Psoas muscle (tissue), 8 donors: ENCODE data around the gene ZNF398. TPM values are rescaled to one million over a fixed set of nuclear protein-coding genes. Genes with fewer than 3 reads are reported as not detected.
A peak's percentile ranks its signal among the peaks of the same experiment; 100 is the strongest.

ENCODE experiments used
- ATAC-seq, 4 donors: fragments of 200-7000 bp; cut with Tn5 transposase; one replicate each; pipeline ENCODE4 v1.9.1; 2020; ENCODE audit warnings: moderate library complexity in 3 of 4, mild to moderate bottlenecking in 2 of 4
- DNase-seq, 2 donors: peaks; one replicate each; pipeline ENCODE4 v3.0.0-alpha.2; 2020
- H3K27ac ChIP-seq: fragments of 200-600 bp; one replicate; pipeline ENCODE4 v1.8.0; 2022
- H3K27me3 ChIP-seq, 3 donors: fragments of 200-600 bp in 1 of 3; one replicate each; pipeline versions ENCODE4 v1.6.1 to v1.8.0; 2013 to 2022; ENCODE audit warnings: low read length in 2 of 3, mild to moderate bottlenecking in 2 of 3, moderate library complexity in 1 of 3; ENCODE audit not compliant: insufficient read depth in 3 of 3
- H3K36me3 ChIP-seq, 2 donors: fragments of 200-600 bp in 1 of 2; one replicate each; pipeline versions ENCODE4 v1.6.1 to v1.8.0; 2013 to 2022; ENCODE audit warnings: low read depth in 1 of 2, mild to moderate bottlenecking in 1 of 2, moderate library complexity in 1 of 2; ENCODE audit not compliant: insufficient read depth in 1 of 2
- H3K4me1 ChIP-seq: fragments of 200-600 bp; one replicate; pipeline ENCODE4 v1.8.0; 2022
- H3K4me3 ChIP-seq: fragments of 200-600 bp; one replicate; pipeline ENCODE4 v1.8.0; 2022; ENCODE audit warnings: mild to moderate bottlenecking
- H3K9me3 ChIP-seq: fragments of 200-600 bp; one replicate; pipeline ENCODE4 v1.8.0; 2022
- CTCF ChIP-seq: fragments of 200-600 bp; IDR thresholded peaks from one replicate; pipeline ENCODE4 v1.8.0; 2022; ENCODE audit warnings: antibody characterized with exemption
- WGBS, 3 donors: extraction: QIAGEN DNeasy Blood & Tissue Kit; methylation state at CpG; one replicate each; pipeline versions ENCODE4 v1.1.6 to v1.1.7; 2013; 5-methylcytosine and 5-hydroxymethylcytosine counted together
- intact Hi-C, 2 donors: fragments of 100-400 bp; cut with DNase I; formaldehyde crosslinking; loops; one replicate each; pipeline versions ENCODE4 v1.11.0 to v1.14.2; 2022
- polyA plus RNA-seq, 3 donors: library from polyadenylated mRNA; stranded (reverse); fragments of 200-250 nt; gene quantifications; one replicate each; pipeline ENCODE4 v1.2.3, GENCODE V29; 2013
- total RNA-seq, 4 donors: library from RNA; stranded (reverse); fragmentation: NEBNext Ultra II Directional in 2 of 4; extraction: Animal tissue kit (Norgen Biotek cat#: 25700) in 2 of 4; gene quantifications; one replicate each; pipeline versions ENCODE4 v1.2.1 to v1.2.4, GENCODE V29; 2021 to 2023
- donor health status: healthy with polysubstance abuse.
- donor health status: DM: no; HTN: no; CAD: no; lungs with moderate emphysema.
- donor health status: Bipolar disorder and iron deficiency.
- donor health status: healthy.
- donor health status: DM: yes; HTN: yes; CAD: no.
- donor health status: DM: no; HTN: no; CAD: no.
- donor health status: DM: no; HTN: no; CAD: no.
- donor health status: DM: yes; HTN: yes; CAD: no.

Gene ZNF398
- total and polyA plus RNA-seq, 7 donors: 2.8 to 12.4 (median 7.8) TPM

- 72 to 76% (median 76%) methylated on average over 6 of the region's 6 CpGs for WGBS, 3 donors
- TF ChIP-seq CTCF: no peak
- intact Hi-C loops: no loop called here
- Histone ChIP-seq H3K36me3 (peaks cover 9 to 97% of the 10 kb centered on the region in 2 donors), H3K9me3 (no peaks in the 10 kb centered on the region), H3K4me3 (no peak overlapping the region), H3K27me3 (no peaks in the 10 kb centered on the region), H3K4me1 (peaks cover 5% of the 10 kb centered on the region), H3K27ac (no peak overlapping the region)
- ATAC-seq (peak in 3 of 4 donors; percentile 47 to 82 (median 71)), DNase-seq (peak in 1 of 2 donors; percentile 10)
Observed at GRCh38 chr7:149202831-149203231, 55.6 kb downstream of the ZNF398 start.

- DNase-seq: peak in 1 of 2 donors; percentile 17
- intact Hi-C loops: no loop called here
- TF ChIP-seq CTCF: no peak
Observed at GRCh38 chr7:149205690-149206381, 58.6 kb downstream of the ZNF398 start.

GRCh38 chr7:149207324-149208035 lies 60.2 kb downstream of the ZNF398 start:
- ATAC-seq: no peak
- no peak overlapping the region for H3K4me3 ChIP-seq
- intact Hi-C loops: no loop called here

More at GRCh38 chr7:149205690-149206381, 58.6 kb downstream of the ZNF398 start:
- WGBS, 3 donors: 82 to 86% (median 84%) methylated on average over 18 of the region's 18 CpGs
- H3K4me3 ChIP-seq: no peak overlapping the region
- peaks cover 5% of the 10 kb centered on the region for H3K4me1 ChIP-seq
- peaks cover 5 to 98% of the 10 kb centered on the region in 2 donors for H3K36me3 ChIP-seq
- H3K27ac ChIP-seq: no peak overlapping the region
- ATAC-seq: no peak
- H3K27me3 ChIP-seq: no peaks in the 10 kb centered on the region
- no peaks in the 10 kb centered on the region for H3K9me3 ChIP-seq

DNA sequence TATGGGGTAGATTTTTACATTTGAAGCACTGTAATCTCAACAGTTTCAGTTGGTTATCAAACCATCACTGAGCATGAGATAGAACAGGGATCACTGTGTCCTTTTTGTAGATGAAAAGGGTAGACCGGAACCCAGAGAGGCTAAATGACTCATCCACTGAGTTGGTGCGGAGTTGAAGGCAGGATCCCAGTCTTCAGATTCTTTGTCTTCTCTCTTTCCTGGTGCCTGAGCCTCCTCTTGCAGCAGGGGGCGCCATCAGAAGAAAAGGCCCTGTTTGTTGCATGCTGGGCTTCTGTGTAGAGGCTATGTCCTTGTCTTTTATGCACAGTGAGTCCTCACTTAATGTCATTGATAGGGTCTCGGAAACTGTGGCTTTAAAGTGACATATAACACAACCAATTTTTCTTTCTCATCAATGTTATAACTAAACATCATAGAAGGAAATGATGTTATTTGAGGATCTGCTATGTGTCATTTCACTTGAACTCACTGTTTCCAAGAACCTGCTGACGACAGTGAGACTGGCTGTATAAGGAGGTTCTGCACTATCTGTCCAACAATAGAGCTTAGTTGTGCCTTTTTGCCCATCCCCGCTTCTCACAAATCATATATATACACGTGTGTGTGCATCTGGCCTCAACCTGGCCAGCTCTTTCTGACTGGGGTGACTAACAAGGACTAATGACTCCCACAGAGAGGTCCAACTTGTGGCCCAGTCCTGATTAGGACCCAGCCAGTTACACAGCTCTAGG lies 62.4 kb downstream of the ZNF398 start:
- 71 to 77% (median 73%) methylated on average over 7 of the region's 7 CpGs for WGBS, 3 donors
- intact Hi-C loops: no loop called here
- no peaks in the 10 kb centered on the region for H3K9me3 ChIP-seq
- TF ChIP-seq CTCF: no peak
- ATAC-seq (peak in 2 of 4 donors; percentile 38 to 40), DNase-seq (peak in 1 of 2 donors; percentile 48)
- H3K27me3 ChIP-seq: no peaks in the 10 kb centered on the region
- no peak overlapping the region for H3K4me3 ChIP-seq
- no peak overlapping the region for H3K27ac ChIP-seq
- no peaks in the 10 kb centered on the region for H3K4me1 ChIP-seq
- peaks cover 5 to 98% of the 10 kb centered on the region in 2 donors for H3K36me3 ChIP-seq

More at GRCh38 chr7:149207324-149208035, 60.2 kb downstream of the ZNF398 start:
- no peak for TF ChIP-seq CTCF
- Histone ChIP-seq H3K27me3 (no peaks in the 10 kb centered on the region), H3K4me1 (peaks cover 5% of the 10 kb centered on the region), H3K36me3 (peaks cover 5 to 98% of the 10 kb centered on the region in 2 donors), H3K27ac (no peak overlapping the region), H3K9me3 (no peaks in the 10 kb centered on the region)
- 88 to 92% (median 89%) methylated on average over 35 of the region's 35 CpGs for WGBS, 3 donors
- peak in 1 of 2 donors; percentile 44 for DNase-seq
